ENCODE measurements around the gene TMEM31.

DNA sequence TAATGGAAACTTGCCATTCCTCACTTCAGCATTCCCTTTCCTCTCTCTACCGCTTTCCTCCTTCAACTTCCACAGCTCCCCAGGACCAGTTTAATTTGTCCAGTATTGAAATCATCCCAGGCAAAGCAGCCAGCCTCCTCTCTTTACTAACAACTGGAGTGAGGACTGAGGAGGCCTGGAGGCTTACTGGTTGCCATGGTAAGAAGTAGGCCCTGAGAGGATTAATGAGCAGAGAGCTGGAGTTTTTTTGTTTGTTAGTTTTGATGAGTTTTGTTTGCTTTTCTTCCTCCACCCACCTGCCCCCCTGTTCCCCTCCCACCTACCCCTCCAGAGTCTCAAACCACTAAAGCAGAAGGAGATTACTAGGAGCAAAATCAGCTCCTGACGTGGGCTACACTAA, 36.5 kb downstream of the TMEM31 start:
- TF ChIP-seq, protein P1, sequence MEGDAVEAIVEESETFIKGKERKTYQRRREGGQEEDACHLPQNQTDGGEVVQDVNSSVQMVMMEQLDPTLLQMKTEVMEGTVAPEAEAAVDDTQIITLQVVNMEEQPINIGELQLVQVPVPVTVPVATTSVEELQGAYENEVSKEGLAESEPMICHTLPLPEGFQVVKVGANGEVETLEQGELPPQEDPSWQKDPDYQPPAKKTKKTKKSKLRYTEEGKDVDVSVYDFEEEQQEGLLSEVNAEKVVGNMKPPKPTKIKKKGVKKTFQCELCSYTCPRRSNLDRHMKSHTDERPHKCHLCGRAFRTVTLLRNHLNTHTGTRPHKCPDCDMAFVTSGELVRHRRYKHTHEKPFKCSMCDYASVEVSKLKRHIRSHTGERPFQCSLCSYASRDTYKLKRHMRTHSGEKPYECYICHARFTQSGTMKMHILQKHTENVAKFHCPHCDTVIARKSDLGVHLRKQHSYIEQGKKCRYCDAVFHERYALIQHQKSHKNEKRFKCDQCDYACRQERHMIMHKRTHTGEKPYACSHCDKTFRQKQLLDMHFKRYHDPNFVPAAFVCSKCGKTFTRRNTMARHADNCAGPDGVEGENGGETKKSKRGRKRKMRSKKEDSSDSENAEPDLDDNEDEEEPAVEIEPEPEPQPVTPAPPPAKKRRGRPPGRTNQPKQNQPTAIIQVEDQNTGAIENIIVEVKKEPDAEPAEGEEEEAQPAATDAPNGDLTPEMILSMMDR (conservative IDR thresholded peaks at IDR 0.05; ENCODE audit: low read depth, low read length), result no peak
- no peak for TF ChIP-seq EZH2 (IDR thresholded peaks at IDR 0.05; ENCODE audit: low read length, unreplicated experiment)
- TF ChIP-seq EZH2phosphoT487 (IDR thresholded peaks at IDR 0.05; ENCODE audit: borderline replicate concordance, low read length), result no peak

Measured in PC-3 (cell line).